HFF-Myc (cell line): Measurements from ENCODE around the gene TMEM33.

ENCODE experiments used
- DNase-seq: peaks from one replicate; pipeline ENCODE4 v3.0.0-alpha.2; 2011; ENCODE audit warnings: low read depth; ENCODE audit errors: extremely low read depth
- H3K4me3 ChIP-seq: replicated peaks from 2 replicates; pipeline ENCODE4 v1.5.1; 2011; ENCODE audit warnings: low read depth, mild to moderate bottlenecking, control low read depth, low read length
- CTCF ChIP-seq: IDR thresholded peaks from 2 replicates; pipeline ENCODE4 v1.5.1; 2012; ENCODE audit warnings: mild to moderate bottlenecking, low read depth, low read length, control low read depth; ENCODE audit errors: missing control alignments

TMEM33 gene

GRCh38 chr4:41963105-41963504 lies 27.9 kb downstream of the TMEM33 start:
- TF ChIP-seq CTCF = no peak
- no peak for DNase-seq
- H3K4me3 ChIP-seq = no peak overlapping the region

- no peak for DNase-seq
- no peak overlapping the region for H3K4me3 ChIP-seq
- TF ChIP-seq CTCF = no peak
Observed at GRCh38 chr4:41964401-41964800, 29.2 kb downstream of the TMEM33 start.

GRCh38 chr4:41967392-41967791 lies 32.2 kb downstream of the TMEM33 start:
- no peak overlapping the region for H3K4me3 ChIP-seq
- DNase-seq = no peak
- TF ChIP-seq CTCF = no peak

GRCh38 chr4:41969671-41970070 lies 34.4 kb downstream of the TMEM33 start:
- TF ChIP-seq CTCF = no peak
- DNase-seq = no peak
- no peak overlapping the region for H3K4me3 ChIP-seq

GRCh38 chr4:41975341-41975740 lies 40.1 kb downstream of the TMEM33 start:
- no peak for DNase-seq
- TF ChIP-seq CTCF = no peak
- no peak overlapping the region for H3K4me3 ChIP-seq

GRCh38 chr4:41976775-41977516 lies 41.7 kb downstream of the TMEM33 start:
- no peak for TF ChIP-seq CTCF
- DNase-seq = no peak
- H3K4me3 ChIP-seq = no peak overlapping the region

GRCh38 chr4:41977709-41978108 lies 42.5 kb downstream of the TMEM33 start:
- H3K4me3 ChIP-seq = no peak overlapping the region

More at GRCh38 chr4:41977709-41978108, 42.5 kb downstream of the TMEM33 start:
- peak; percentile 26 for DNase-seq
- no peak for TF ChIP-seq CTCF
